Omental fat pad (tissue), 4 donors: ENCODE results near the gene RNU5B-1. TPM values are rescaled to one million over a fixed set of nuclear protein-coding genes. Genes with fewer than 3 reads are reported as not detected.

Source experiments
- ATAC-seq: fragments of 150-250 bp; one replicate; pipeline ENCODE4 v1.9.1; 2016; ENCODE audit warnings: mild to moderate bottlenecking, moderate library complexity; ENCODE audit not compliant: low FRiP score
- DNase-seq: peaks from one replicate; pipeline ENCODE4 v3.0.0-alpha.2; 2019; ENCODE audit warnings: low spot score
- CTCF ChIP-seq, 3 donors: fragments of 450-650 bp; IDR thresholded peaks; one replicate each; pipeline ENCODE4 v1.5.1; 2016 to 2017; ENCODE audit warnings: antibody characterized with exemption in 3 of 3, mild to moderate bottlenecking in 3 of 3, moderate library complexity in 2 of 3
- total RNA-seq, 4 donors: library from RNA; depleted of rRNA; stranded (reverse); fragments of >200 nt; gene quantifications; one replicate each; pipeline ENCODE4 v1.1.0, GENCODE V29; 2016

RNU5B-1 gene
- total RNA-seq, 4 donors from 2014 or later = not detected

GRCh38 chr15:65289261-65289854, 15.1 kb upstream of the RNU5B-1 start:
- ATAC-seq (no peak), DNase-seq (no peak)
- TF ChIP-seq CTCF (IDR thresholded peaks at IDR 0.05) = no peak

- no peak for DNase-seq
- no peak for TF ChIP-seq CTCF (IDR thresholded peaks at IDR 0.05)
- no peak for ATAC-seq
These were observed 14.2 kb upstream of the RNU5B-1 start for GRCh38 chr15:65290228-65290627.

- ATAC-seq (no peak), DNase-seq (no peak)
- TF ChIP-seq CTCF (IDR thresholded peaks at IDR 0.05) = no peak
These were observed 11.4 kb upstream of the RNU5B-1 start for GRCh38 chr15:65292938-65293518.

GRCh38 chr15:65298731-65299130, 5.7 kb upstream of the RNU5B-1 start:
- DNase-seq (no peak), ATAC-seq (no peak)
- no peak for TF ChIP-seq CTCF (IDR thresholded peaks at IDR 0.05)

GRCh38 chr15:65300924-65301441, 3.5 kb upstream of the RNU5B-1 start:
- DNase-seq (no peak), ATAC-seq (no peak)
- TF ChIP-seq CTCF (IDR thresholded peaks at IDR 0.05) = no peak

- ATAC-seq (no peak), DNase-seq (no peak)
- TF ChIP-seq CTCF (IDR thresholded peaks at IDR 0.05) = no peak
These were observed 2.4 kb upstream of the RNU5B-1 start for GRCh38 chr15:65302061-65302460.
